GM10248 (cell line): Measurements from ENCODE around the gene SMG5.

Experiments used
- CTCF ChIA-PET: fragments of 300-600 bp; sonication (Branson Sonifier 250); formaldehyde crosslinking; extraction: SDS; loops from one replicate; lab custom pipeline; 2021; ENCODE audit warnings: antibody characterized with exemption; lab: Yijun Ruan, JAX
- POLR2A ChIA-PET: fragments of 350-650 bp; sonication (Branson Sonifier 250); formaldehyde crosslinking; extraction: SDS; loops from one replicate; lab custom pipeline; 2020; ENCODE audit warnings: antibody characterized with exemption; lab: Yijun Ruan, JAX
- DNase-seq: peaks from one replicate; pipeline ENCODE4 v3.0.0; 2012; ENCODE audit errors: extremely low spot score
- CTCF ChIP-seq: IDR thresholded peaks from 2 replicates; pipeline ENCODE4 v1.5.1; 2012; ENCODE audit warnings: mild to moderate bottlenecking, low read depth; ENCODE audit errors: extremely low read depth, missing control alignments, control extremely low read depth

Gene SMG5

GRCh38 chr1:156308078-156308477 is 25.5 kb upstream of the SMG5 start:
- DNase-seq: no peak
- ChIA-PET CTCF (interaction anchor here (2.6 kb wide), 1 partner anchor 10 kb away, joined by 21 read pairs; no protein-coding TSS in a partner anchor), POLR2A (no interaction called here)
- TF ChIP-seq CTCF: no peak

GRCh38 chr1:156305215-156305614 is 22.6 kb upstream of the SMG5 start:
- no peak for TF ChIP-seq CTCF
- ChIA-PET CTCF (interaction anchor here (0.7 to 1.1 kb wide), 3 partner anchors 11 to 28 kb away, joined by 3 read pairs; no protein-coding TSS in a partner anchor), POLR2A (no interaction called here)
- DNase-seq: no peak

GRCh38 chr1:156303241-156303640 is 20.6 kb upstream of the SMG5 start:
- DNase-seq: no peak
- no peak for TF ChIP-seq CTCF
- CTCF ChIA-PET: no interaction called here
- POLR2A ChIA-PET: no interaction called here

GRCh38 chr1:156298852-156299357 is 16.3 kb upstream of the SMG5 start, which contains the start of gene VHLL:
Gene VHLL (minus strand): TSS chr1:156299307. CDS start chr1:156299189, 118 bp downstream.
- CTCF ChIA-PET: no interaction called here
- POLR2A ChIA-PET: no interaction called here
- no peak for DNase-seq
- no peak for TF ChIP-seq CTCF

GRCh38 chr1:156295391-156295947 is 12.8 kb upstream of the SMG5 start, which contains the start of gene GLMP:
Gene GLMP (minus strand): TSS chr1:156295679. CDS start chr1:156295645, 34 bp downstream.
- TF ChIP-seq CTCF: no peak
- peak; percentile 79 for DNase-seq
- POLR2A ChIA-PET: interaction anchor here (0.6 kb wide), 1 partner anchor 85 kb away, joined by 7 read pairs; no protein-coding TSS in a partner anchor
- CTCF ChIA-PET: no interaction called here

- no peak for TF ChIP-seq CTCF
- ChIA-PET CTCF (interaction anchor here (0.9 to 1.3 kb wide), 4 partner anchors 10 to 26 kb away, joined by 3 to 5 read pairs (median 4); partner anchors contain the start of genes SMG5 and TMEM79), POLR2A (no interaction called here)
- DNase-seq: no peak
Observed at GRCh38 chr1:156293895-156294294, 11.3 kb upstream of the SMG5 start.

- no peak for TF ChIP-seq CTCF
- POLR2A ChIA-PET: no interaction called here
- CTCF ChIA-PET: no interaction called here
- DNase-seq: no peak
Observed at GRCh38 chr1:156293098-156293434, 10.4 kb upstream of the SMG5 start.
